Lower lobe of right lung (tissue), 2 donors: ENCODE results near the gene LSP1. TPM values are rescaled to one million over a fixed set of nuclear protein-coding genes. Genes with fewer than 3 reads are reported as not detected.
"Not testable (repeated sequence)": the region's sequence is repeated elsewhere in the genome, so short reads cannot be mapped to it uniquely, and the experiment has no call there.

Experiments used
- ATAC-seq, 2 donors: fragments of 200-7000 bp; cut with Tn5 transposase; one replicate each; pipeline ENCODE4 v1.9.1; 2020 to 2022; ENCODE audit warnings: mild to moderate bottlenecking in 2 of 2, moderate library complexity in 2 of 2
- DNase-seq: peaks from one replicate; pipeline ENCODE4 v3.0.0-alpha.2; 2020
- H3K27ac ChIP-seq: fragments of 200-600 bp; one replicate; pipeline ENCODE4 v1.8.0; 2022
- H3K27me3 ChIP-seq: fragments of 200-600 bp; one replicate; pipeline ENCODE4 v1.8.0; 2022; ENCODE audit warnings: low read depth
- H3K36me3 ChIP-seq: fragments of 200-600 bp; one replicate; pipeline ENCODE4 v1.8.0; 2022; ENCODE audit warnings: mild to moderate bottlenecking
- H3K4me1 ChIP-seq: fragments of 200-600 bp; one replicate; pipeline ENCODE4 v1.8.0; 2022
- H3K4me3 ChIP-seq: fragments of 200-600 bp; one replicate; pipeline ENCODE4 v1.8.0; 2022; ENCODE audit warnings: mild to moderate bottlenecking
- H3K9me3 ChIP-seq: fragments of 200-600 bp; one replicate; pipeline ENCODE4 v1.8.0; 2022
- intact Hi-C: fragments of 100-400 bp; cut with DNase I; formaldehyde crosslinking; loops from one replicate; pipeline ENCODE4 v1.11.0; 2022
- total RNA-seq: library from RNA; stranded (reverse); fragmentation: NEBNext Ultra II Directional; extraction: Animal tissue kit (Norgen Biotek cat#: 25700); gene quantifications from one replicate; pipeline ENCODE4 v1.2.1, GENCODE V29; 2021
- TF ChIP-seq, protein P1 (sequence below): fragments of 200-600 bp; IDR thresholded peaks from one replicate; pipeline ENCODE4 v1.8.0; 2022; ENCODE audit warnings: antibody characterized with exemption, mild to moderate bottlenecking
- donor health status: DM: no; HTN: yes; CAD: no; lungs with severe emphysema.

LSP1 gene
- total RNA-seq, 1 donor from 2014 or later: 90.4 TPM

- H3K27me3 ChIP-seq: no peaks in the 10 kb centered on the region
- no peak overlapping the region for H3K27ac ChIP-seq
- H3K4me3 ChIP-seq: no peak overlapping the region
- no peaks in the 10 kb centered on the region for H3K9me3 ChIP-seq
- peaks cover 17% of the 10 kb centered on the region for H3K4me1 ChIP-seq
- intact Hi-C loops: loop anchor here (5.0 kb wide), 1 partner anchor 268 kb away; no protein-coding TSS in a partner anchor
- TF ChIP-seq, protein P1, sequence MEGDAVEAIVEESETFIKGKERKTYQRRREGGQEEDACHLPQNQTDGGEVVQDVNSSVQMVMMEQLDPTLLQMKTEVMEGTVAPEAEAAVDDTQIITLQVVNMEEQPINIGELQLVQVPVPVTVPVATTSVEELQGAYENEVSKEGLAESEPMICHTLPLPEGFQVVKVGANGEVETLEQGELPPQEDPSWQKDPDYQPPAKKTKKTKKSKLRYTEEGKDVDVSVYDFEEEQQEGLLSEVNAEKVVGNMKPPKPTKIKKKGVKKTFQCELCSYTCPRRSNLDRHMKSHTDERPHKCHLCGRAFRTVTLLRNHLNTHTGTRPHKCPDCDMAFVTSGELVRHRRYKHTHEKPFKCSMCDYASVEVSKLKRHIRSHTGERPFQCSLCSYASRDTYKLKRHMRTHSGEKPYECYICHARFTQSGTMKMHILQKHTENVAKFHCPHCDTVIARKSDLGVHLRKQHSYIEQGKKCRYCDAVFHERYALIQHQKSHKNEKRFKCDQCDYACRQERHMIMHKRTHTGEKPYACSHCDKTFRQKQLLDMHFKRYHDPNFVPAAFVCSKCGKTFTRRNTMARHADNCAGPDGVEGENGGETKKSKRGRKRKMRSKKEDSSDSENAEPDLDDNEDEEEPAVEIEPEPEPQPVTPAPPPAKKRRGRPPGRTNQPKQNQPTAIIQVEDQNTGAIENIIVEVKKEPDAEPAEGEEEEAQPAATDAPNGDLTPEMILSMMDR: no peak
- no peak for ATAC-seq
- H3K36me3 ChIP-seq: peaks cover 30% of the 10 kb centered on the region
- no peak for DNase-seq
Measured at GRCh38 chr11:1884303-1884700, 31.4 kb downstream of the LSP1 start.

DNA sequence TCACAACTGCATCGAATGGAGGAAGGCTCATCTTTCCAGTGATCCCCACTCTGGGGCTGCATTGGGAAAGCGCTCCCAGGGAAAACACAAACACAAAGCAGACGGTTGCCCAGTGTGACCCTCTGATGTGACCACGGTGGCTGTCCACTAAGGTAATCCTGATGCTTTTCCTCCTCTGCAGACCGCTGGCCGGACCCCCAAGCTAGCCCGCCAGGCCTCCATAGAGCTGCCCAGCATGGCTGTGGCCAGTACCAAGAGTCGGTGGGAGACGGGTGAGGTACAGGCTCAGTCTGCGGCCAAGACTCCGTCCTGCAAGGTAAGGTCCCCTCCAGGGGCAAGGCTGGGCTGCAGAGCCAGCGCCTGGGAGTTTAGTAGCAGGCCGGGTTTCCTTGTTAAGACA lies 33.7 kb downstream of the LSP1 start:
- H3K27me3 ChIP-seq, ATAC-seq, DNase-seq, intact Hi-C loops, H3K9me3 ChIP-seq, H3K27ac ChIP-seq, H3K4me1 ChIP-seq, H3K4me3 ChIP-seq: not testable (repeated sequence)
- peaks cover 30% of the 10 kb centered on the region for H3K36me3 ChIP-seq

- H3K27ac ChIP-seq: no peak overlapping the region
- H3K9me3 ChIP-seq: no peaks in the 10 kb centered on the region
- no peaks in the 10 kb centered on the region for H3K4me1 ChIP-seq
- intact Hi-C loops: no loop called here
- no peak for DNase-seq
- H3K27me3 ChIP-seq: no peaks in the 10 kb centered on the region
- H3K36me3 ChIP-seq: peaks cover 30% of the 10 kb centered on the region
- no peak overlapping the region for H3K4me3 ChIP-seq
- no peak for ATAC-seq
- TF ChIP-seq, protein P1: no peak
Measured at GRCh38 chr11:1887451-1888346, 34.8 kb downstream of the LSP1 start.

- no peak for ATAC-seq
- H3K27me3 ChIP-seq: no peaks in the 10 kb centered on the region
- TF ChIP-seq, protein P1: no peak
- no peak for DNase-seq
- intact Hi-C loops: no loop called here
- no peaks in the 10 kb centered on the region for H3K9me3 ChIP-seq
- H3K27ac ChIP-seq: peak overlapping the region; percentile 11
- no peak overlapping the region for H3K4me3 ChIP-seq
- peaks cover 30% of the 10 kb centered on the region for H3K36me3 ChIP-seq
- H3K4me1 ChIP-seq: no peaks in the 10 kb centered on the region
Measured at GRCh38 chr11:1888347-1888753, 35.5 kb downstream of the LSP1 start.

DNA sequence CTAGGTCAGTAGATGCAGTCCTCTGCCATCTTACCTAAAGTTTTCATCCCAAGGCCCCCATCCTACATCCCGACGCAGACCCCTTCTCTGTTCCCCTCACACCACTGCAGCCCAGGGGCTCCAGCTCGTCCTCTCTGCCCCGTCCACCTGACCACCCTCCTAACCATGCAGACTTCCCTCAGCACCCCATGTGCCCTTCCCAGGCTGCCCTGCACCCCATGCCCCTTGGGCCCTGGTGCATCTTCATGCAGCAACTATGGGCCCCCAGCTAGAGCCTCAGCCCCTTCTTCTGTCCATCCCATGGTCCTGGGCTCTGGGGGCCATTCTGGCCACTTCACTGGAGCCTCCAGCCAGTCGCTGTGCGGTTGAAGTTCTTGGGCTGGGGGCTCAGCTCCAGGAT lies 35.9 kb downstream of the LSP1 start:
- DNase-seq: no peak
- intact Hi-C loops: no loop called here
- no peaks in the 10 kb centered on the region for H3K9me3 ChIP-seq

More for the DNA sequence above, 35.9 kb downstream of the LSP1 start:
- no peaks in the 10 kb centered on the region for H3K27me3 ChIP-seq
- ATAC-seq: no peak
- peaks cover 30% of the 10 kb centered on the region for H3K36me3 ChIP-seq
- H3K4me1 ChIP-seq: no peaks in the 10 kb centered on the region
- H3K27ac ChIP-seq: peak overlapping the region; percentile 11
- TF ChIP-seq, protein P1: no peak
- no peak overlapping the region for H3K4me3 ChIP-seq
